ENCODE data around the gene TMC3.

GRCh38 chr15:81296673-81297072, 77.3 kb downstream of the TMC3 start:
- no peak for TF ChIP-seq CTCF (conservative IDR thresholded peaks at IDR 0.05; ENCODE audit: low read length)
- TF ChIP-seq EZH2phosphoT487 (IDR thresholded peaks at IDR 0.05; ENCODE audit: borderline replicate concordance, low read depth, low read length), result no peak
